ENCODE measurements around the gene DTYMK. TPM values are rescaled to one million over a fixed set of nuclear protein-coding genes. Genes with fewer than 3 reads are reported as not detected.

Gene DTYMK
- total RNA-seq, 2 experiments from 2014 or later, result 4.8 to 6.0 TPM

DNA sequence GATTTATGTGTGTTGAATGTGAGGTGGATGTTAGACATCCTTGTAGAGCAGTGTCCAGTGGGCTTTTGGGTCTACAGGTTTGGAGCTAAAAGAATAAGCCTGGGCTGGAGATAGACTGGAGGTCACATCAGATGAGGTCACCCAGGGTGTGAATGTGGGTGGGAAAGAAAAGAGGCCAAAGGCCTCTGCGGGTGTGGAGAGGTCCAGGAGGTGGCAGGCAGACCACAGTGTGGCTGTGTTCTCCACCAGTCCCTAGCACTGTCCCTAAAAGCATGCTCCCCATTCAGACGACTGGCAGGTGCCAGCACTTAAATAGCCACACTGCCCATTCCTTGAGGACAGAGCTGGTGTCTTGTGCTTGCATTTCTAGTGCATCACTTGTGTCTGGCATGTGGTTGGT, 45.0 kb downstream of the DTYMK start:
- Mint-ChIP-seq H3K27ac (peak overlapping the region; percentile 10), H3K36me3 (ENCODE audit: low read depth) (peaks cover 9% of the 10 kb centered on the region), H3K9me3 (no peaks in the 10 kb centered on the region), H3K27me3 (no peaks in the 10 kb centered on the region), H3K4me3 (peak overlapping the region; percentile 23), H3K4me1 (ENCODE audit: low read depth) (peaks cover 56% of the 10 kb centered on the region)
- CTCF ChIA-PET, result interaction anchor here (1.2 kb wide), 1 partner anchor 60 kb away, joined by 3 read pairs; the partner anchor contains the start of gene ING5
- POLR2A ChIA-PET, result interaction anchor here (0.6 kb wide), 1 partner anchor 47 kb away, joined by 3 read pairs; no protein-coding TSS in a partner anchor
- peaks cover 42% of the 10 kb centered on the region for H3K4me1 ChIP-seq (ENCODE audit: insufficient read depth, low read length)
- TF ChIP-seq, protein P1, sequence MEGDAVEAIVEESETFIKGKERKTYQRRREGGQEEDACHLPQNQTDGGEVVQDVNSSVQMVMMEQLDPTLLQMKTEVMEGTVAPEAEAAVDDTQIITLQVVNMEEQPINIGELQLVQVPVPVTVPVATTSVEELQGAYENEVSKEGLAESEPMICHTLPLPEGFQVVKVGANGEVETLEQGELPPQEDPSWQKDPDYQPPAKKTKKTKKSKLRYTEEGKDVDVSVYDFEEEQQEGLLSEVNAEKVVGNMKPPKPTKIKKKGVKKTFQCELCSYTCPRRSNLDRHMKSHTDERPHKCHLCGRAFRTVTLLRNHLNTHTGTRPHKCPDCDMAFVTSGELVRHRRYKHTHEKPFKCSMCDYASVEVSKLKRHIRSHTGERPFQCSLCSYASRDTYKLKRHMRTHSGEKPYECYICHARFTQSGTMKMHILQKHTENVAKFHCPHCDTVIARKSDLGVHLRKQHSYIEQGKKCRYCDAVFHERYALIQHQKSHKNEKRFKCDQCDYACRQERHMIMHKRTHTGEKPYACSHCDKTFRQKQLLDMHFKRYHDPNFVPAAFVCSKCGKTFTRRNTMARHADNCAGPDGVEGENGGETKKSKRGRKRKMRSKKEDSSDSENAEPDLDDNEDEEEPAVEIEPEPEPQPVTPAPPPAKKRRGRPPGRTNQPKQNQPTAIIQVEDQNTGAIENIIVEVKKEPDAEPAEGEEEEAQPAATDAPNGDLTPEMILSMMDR (IDR thresholded peaks at IDR 0.05), result no peak
- no peak overlapping the region for H3K4me3 ChIP-seq (ENCODE audit: low read length)
- DNase-seq (no peak), ATAC-seq (ENCODE audit: poor library complexity) (no peak)
- H3K9me3 ChIP-seq (ENCODE audit: control insufficient read depth in 1 of 2, insufficient read depth in 1 of 2, low read length in 2 of 2), result no peaks in the 10 kb centered on the region
- H3K27ac ChIP-seq (ENCODE audit: low read depth in 1 of 2, low read length in 2 of 2), result no peak overlapping the region
- intact Hi-C loops (cut with DNase I, micrococcal nuclease), result no loop called here
- no peaks in the 10 kb centered on the region for H3K27me3 ChIP-seq (ENCODE audit: control insufficient read depth in 1 of 2, insufficient read depth in 2 of 2, low read length in 2 of 2)
- H3K36me3 ChIP-seq (ENCODE audit: insufficient read depth, low read length), result peaks cover 5% of the 10 kb centered on the region

DNA sequence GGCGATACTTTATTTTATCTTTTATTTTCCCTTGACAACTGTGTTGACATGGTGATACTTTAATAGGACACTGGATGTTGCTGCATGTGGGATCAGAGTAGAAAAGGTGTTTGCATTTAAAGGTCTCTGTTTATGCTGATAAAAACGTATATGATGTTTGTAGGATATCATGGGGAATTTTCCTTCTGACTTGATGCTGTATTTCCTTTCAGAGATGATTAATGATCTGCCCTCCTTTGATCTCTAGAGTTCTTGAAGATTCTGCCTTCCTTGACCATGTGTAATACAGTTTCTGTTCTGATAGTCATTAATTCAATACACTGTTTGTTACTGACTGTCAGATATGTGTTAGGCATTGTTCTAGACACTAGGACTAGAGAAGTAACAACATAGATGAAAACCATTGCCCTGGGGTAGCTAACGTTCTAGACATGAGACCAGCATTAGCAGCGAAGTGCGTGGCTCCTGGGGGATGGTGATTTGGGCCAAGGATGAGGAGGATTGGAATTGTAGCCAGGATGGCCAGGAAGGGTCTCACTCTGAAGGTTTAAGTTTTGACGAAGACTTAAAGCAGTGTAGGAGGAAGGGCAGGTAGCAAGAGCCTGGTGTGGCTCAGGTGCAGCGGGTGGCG, 46.3 kb downstream of the DTYMK start:
- ATAC-seq (ENCODE audit: poor library complexity) (no peak), DNase-seq (no peak)
- Mint-ChIP-seq H3K9me3 (no peaks in the 10 kb centered on the region), H3K27ac (peak overlapping the region; percentile 84), H3K36me3 (ENCODE audit: low read depth) (peaks cover 15% of the 10 kb centered on the region), H3K4me3 (peak overlapping the region; percentile 22), H3K27me3 (no peaks in the 10 kb centered on the region), H3K4me1 (ENCODE audit: low read depth) (peaks cover 62% of the 10 kb centered on the region)
- no peaks in the 10 kb centered on the region for H3K27me3 ChIP-seq (ENCODE audit: control insufficient read depth in 1 of 2, insufficient read depth in 2 of 2, low read length in 2 of 2)
- peaks cover 50% of the 10 kb centered on the region for H3K4me1 ChIP-seq (ENCODE audit: insufficient read depth, low read length)
- peaks cover 5% of the 10 kb centered on the region for H3K36me3 ChIP-seq (ENCODE audit: insufficient read depth, low read length)
- POLR2A ChIA-PET, result interaction anchor here (0.9 kb wide), 1 partner anchor 46 kb away, joined by 3 read pairs; the partner anchor contains the start of gene DTYMK
- TF ChIP-seq, protein P1 (IDR thresholded peaks at IDR 0.05), result no peak
- intact Hi-C loops (cut with DNase I, micrococcal nuclease), result no loop called here
- H3K9me3 ChIP-seq (ENCODE audit: control insufficient read depth in 1 of 2, insufficient read depth in 1 of 2, low read length in 2 of 2), result no peaks in the 10 kb centered on the region
- CTCF ChIA-PET, result no interaction called here
- no peak overlapping the region for H3K4me3 ChIP-seq (ENCODE audit: low read length)
- no peak overlapping the region for H3K27ac ChIP-seq (ENCODE audit: low read depth in 1 of 2, low read length in 2 of 2)

DNA sequence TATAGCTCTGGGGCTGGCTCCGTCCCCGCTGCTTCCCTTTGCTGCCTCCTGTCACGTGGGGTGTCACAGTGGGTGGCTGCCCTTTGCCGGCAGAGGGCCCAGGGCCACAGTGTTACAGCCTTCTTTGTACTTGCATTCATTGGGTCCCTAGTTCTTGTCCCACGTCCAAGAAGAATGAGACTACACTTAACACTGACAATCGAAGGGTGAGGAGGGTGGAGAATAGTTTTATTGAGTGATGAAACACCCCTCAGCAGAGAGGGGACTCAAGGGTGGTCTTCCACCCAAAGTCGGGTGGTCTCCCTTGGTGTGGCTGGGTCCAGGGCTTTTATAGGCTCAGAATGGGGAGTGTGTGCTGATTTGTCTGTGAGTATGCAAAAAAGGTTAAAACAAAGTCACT, 47.2 kb downstream of the DTYMK start:
- DNase-seq (no peak), ATAC-seq (ENCODE audit: poor library complexity) (no peak)
- H3K27ac ChIP-seq (ENCODE audit: low read depth in 1 of 2, low read length in 2 of 2), result no peak overlapping the region
- H3K36me3 ChIP-seq (ENCODE audit: insufficient read depth, low read length), result peaks cover 5% of the 10 kb centered on the region
- peaks cover 22% of the 10 kb centered on the region for H3K36me3 Mint-ChIP-seq (ENCODE audit: low read depth)
- POLR2A ChIA-PET, result no interaction called here
- peaks cover 65% of the 10 kb centered on the region for H3K4me1 Mint-ChIP-seq (ENCODE audit: low read depth)
- CTCF ChIA-PET, result no interaction called here
- H3K9me3 Mint-ChIP-seq, result no peaks in the 10 kb centered on the region
- peak overlapping the region; percentile 94 for H3K4me3 Mint-ChIP-seq
- no peak overlapping the region for H3K4me3 ChIP-seq (ENCODE audit: low read length)
- H3K27ac Mint-ChIP-seq, result peak overlapping the region; percentile 84
- no peaks in the 10 kb centered on the region for H3K27me3 ChIP-seq (ENCODE audit: control insufficient read depth in 1 of 2, insufficient read depth in 2 of 2, low read length in 2 of 2)
- H3K9me3 ChIP-seq (ENCODE audit: control insufficient read depth in 1 of 2, insufficient read depth in 1 of 2, low read length in 2 of 2), result no peaks in the 10 kb centered on the region
- intact Hi-C loops (cut with DNase I, micrococcal nuclease), result loop anchor here (5.0 to 10.0 kb wide), 4 partner anchors 45 to 1055 kb away; partner anchors contain the start of genes CAPN10 (in 1 of the 2), D2HGDH (in 1 of the 2), DTYMK (in 1 of the 2) and ING5 (in 1 of the 2)
- peaks cover 45% of the 10 kb centered on the region for H3K4me1 ChIP-seq (ENCODE audit: insufficient read depth, low read length)
- TF ChIP-seq, protein P1 (IDR thresholded peaks at IDR 0.05), result no peak
- no peaks in the 10 kb centered on the region for H3K27me3 Mint-ChIP-seq

All from CD4-positive, alpha-beta T cell (primary cell).